B cell (primary cell): ENCODE measurements around the gene RBMS3. TPM values are rescaled to one million over a fixed set of nuclear protein-coding genes. Genes with fewer than 3 reads are reported as not detected.

ENCODE experiments used
- ATAC-seq: fragments of 200-7000 bp; cut with Tn5 transposase; one replicate; pipeline ENCODE4 v1.10.0; 2021; ENCODE audit warnings: low read depth, mild to moderate bottlenecking, moderate number of reproducible peaks, moderate library complexity
- CTCF ChIA-PET: fragments of 350-600 bp; sonication (Branson Sonifier 250); formaldehyde crosslinking; loops from one replicate; lab custom pipeline; 2021; ENCODE audit warnings: antibody characterized with exemption, inconsistent platforms; lab: Charles Lee
- POLR2A ChIA-PET: fragments of 350-600 bp; sonication (Branson Sonifier 250); formaldehyde crosslinking; loops from one replicate; lab custom pipeline; 2021; ENCODE audit warnings: antibody characterized with exemption; lab: Charles Lee
- DNase-seq: peaks from one replicate; pipeline ENCODE4 v3.0.0; 2013
- H2AFZ ChIP-seq: 2 replicates; pipeline ENCODE4 v1.6.1; 2012; ENCODE audit warnings: mild to moderate bottlenecking, low read depth, low read length; ENCODE audit not compliant: insufficient read depth, poor library complexity, severe bottlenecking
- H3K27ac ChIP-seq, 2 donors: 1 replicate in 1 of 2; 2 replicates in 1 of 2; pipeline ENCODE4 v1.5.1; 2012 to 2013; ENCODE audit warnings: low read length in 2 of 2, mild to moderate bottlenecking in 2 of 2, moderate library complexity in 1 of 2
- H3K27me3 ChIP-seq, 4 experiments: fragments of 200-600 bp in 1 of 4; sonication (generic) in 1 of 4; replicated peaks in 1 of 4; 1 replicate in 2 of 4; 2 replicates in 2 of 4; pipeline versions ENCODE4 v1.6.1 to v1.7.0; 2013 to 2016; ENCODE audit warnings: low read length in 3 of 4, mild to moderate bottlenecking in 2 of 4, mixed read lengths in 1 of 4, moderate library complexity in 1 of 4; ENCODE audit not compliant: insufficient read depth in 4 of 4, control insufficient read depth in 3 of 4; ENCODE audit errors: control extremely low read depth in 1 of 4
- H3K36me3 ChIP-seq, 2 experiments: replicated peaks in 1 of 2; 1 replicate in 1 of 2; 2 replicates in 1 of 2; pipeline versions ENCODE4 v1.6.1 to v1.7.1; 2013; ENCODE audit warnings: low read length in 1 of 2; ENCODE audit not compliant: insufficient read depth in 2 of 2, control insufficient read depth in 1 of 2; ENCODE audit errors: control extremely low read depth in 1 of 2, extremely low read depth in 1 of 2
- H3K4me1 ChIP-seq, 2 donors: fragments of 200-600 bp in 1 of 2; sonication (generic) in 1 of 2; 1 replicate in 1 of 2; 2 replicates in 1 of 2; pipeline versions ENCODE4 v1.5.1 to v1.6.1; 2013 to 2017; ENCODE audit warnings: low read length in 2 of 2; ENCODE audit not compliant: control insufficient read depth in 2 of 2, insufficient read depth in 2 of 2
- H3K4me2 ChIP-seq: replicated peaks from 2 replicates; pipeline ENCODE3; 2012; ENCODE audit warnings: mild to moderate bottlenecking, low read depth, low read length; ENCODE audit not compliant: poor library complexity, severe bottlenecking
- H3K4me3 ChIP-seq, 5 experiments: fragments of 200-600 bp in 1 of 5; sonication (generic) in 1 of 5; 1 replicate in 3 of 5; 2 replicates in 2 of 5; pipeline versions ENCODE4 v1.5.1 to v1.7.0; 2011 to 2016; ENCODE audit warnings: low read length in 4 of 5, mild to moderate bottlenecking in 4 of 5, low read depth in 2 of 5, control low read depth in 1 of 5, moderate library complexity in 1 of 5; ENCODE audit not compliant: insufficient read depth in 1 of 5; ENCODE audit errors: control extremely low read depth in 1 of 5, extremely low read depth in 1 of 5
- H3K79me2 ChIP-seq: fragments of 200-600 bp; sonication (generic); one replicate; pipeline ENCODE4 v1.6.0; 2016; ENCODE audit warnings: low read length; ENCODE audit not compliant: control insufficient read depth, insufficient read depth
- H3K9ac ChIP-seq: fragments of 200-600 bp; sonication (generic); 2 replicates; pipeline ENCODE4 v1.6.1; 2017; ENCODE audit warnings: mild to moderate bottlenecking, low read length, moderate library complexity
- H3K9me3 ChIP-seq, 3 donors: one replicate each; pipeline versions ENCODE4 v1.6.1 to v1.7.1; 2013; ENCODE audit warnings: low read length in 2 of 3; ENCODE audit not compliant: control insufficient read depth in 2 of 3, insufficient read depth in 1 of 3; ENCODE audit errors: control extremely low read depth in 1 of 3
- H4K20me1 ChIP-seq: 2 replicates; pipeline ENCODE4 v1.6.0; 2012; ENCODE audit warnings: mild to moderate bottlenecking, low read length; ENCODE audit not compliant: insufficient read depth, control insufficient read depth, poor library complexity, severe bottlenecking
- H3K27ac Mint-ChIP-seq: one replicate; pipeline ENCODE4 v1.8.0; 2021; ENCODE audit warnings: mixed read lengths
- H3K27me3 Mint-ChIP-seq: one replicate; pipeline ENCODE4 v1.8.0; 2021; ENCODE audit warnings: mixed read lengths
- H3K4me1 Mint-ChIP-seq: one replicate; pipeline ENCODE4 v1.8.0; 2021; ENCODE audit warnings: mixed read lengths
- H3K4me3 Mint-ChIP-seq: one replicate; pipeline ENCODE4 v1.8.0; 2021; ENCODE audit warnings: mixed read lengths
- H3K9me3 Mint-ChIP-seq: one replicate; pipeline ENCODE4 v1.8.0; 2022; ENCODE audit warnings: mixed read lengths; ENCODE audit not compliant: insufficient read depth
- EZH2 ChIP-seq: IDR thresholded peaks from 2 replicates; pipeline ENCODE4 v1.6.1; 2012; ENCODE audit warnings: borderline replicate concordance, low read depth, mild to moderate bottlenecking, moderate library complexity, low read length; ENCODE audit not compliant: insufficient read depth, poor library complexity, severe bottlenecking
- intact Hi-C: fragments of 100-400 bp; cut with micrococcal nuclease; formaldehyde crosslinking; loops from one replicate; pipeline ENCODE4 v1.10.0; 2022
- polyA plus RNA-seq: library from polyadenylated mRNA; depleted of rRNA; stranded (reverse); fragments of >200 nt; gene quantifications from 2 replicates; pipeline ENCODE4 v1.2.3, GENCODE V29; 2012
- total RNA-seq, 2 donors: library from RNA; stranded (reverse); fragments of 120-200 nt in 1 of 2; gene quantifications; 1 replicate in 1 of 2; 2 replicates in 1 of 2; pipeline versions ENCODE4 v1.2.3 to v1.2.4, GENCODE V29; 2013 to 2022
- TF ChIP-seq, protein P1 (sequence below): fragments of 200-600 bp; IDR thresholded peaks from one replicate; pipeline ENCODE4 v1.8.0; 2022; ENCODE audit warnings: antibody characterized with exemption, mild to moderate bottlenecking

RBMS3 gene
- total and polyA plus RNA-seq, 2 donors (not counting 1 experiment from before 2014, with no cell fraction given), result not detected

DNA sequence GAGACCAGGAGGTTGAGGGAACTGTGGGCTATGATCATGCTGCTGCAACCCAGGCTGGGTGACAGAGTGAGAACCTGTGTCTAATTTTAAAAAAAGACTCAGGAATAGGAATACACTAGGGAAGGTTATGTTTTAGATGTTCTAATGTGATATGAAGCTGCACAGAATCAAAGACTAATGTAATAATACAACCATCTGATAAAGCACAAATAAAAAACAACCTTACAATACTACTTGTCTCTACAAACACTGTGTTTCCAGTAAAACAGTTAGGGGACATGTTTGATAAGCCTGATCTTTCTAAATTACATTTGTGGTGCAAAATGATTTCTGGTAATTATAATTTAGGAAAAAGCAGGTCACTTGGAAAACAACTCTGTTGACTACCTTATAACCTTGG is 56.7 kb downstream of the RBMS3 start:
- no peak overlapping the region for H3K4me3 Mint-ChIP-seq
- H3K4me3 ChIP-seq, result no peak overlapping the region
- intact Hi-C loops, result no loop called here
- H3K9ac ChIP-seq, result no peak overlapping the region
- no peak overlapping the region for H3K27ac Mint-ChIP-seq
- no peak overlapping the region for H2AFZ ChIP-seq
- ChIA-PET POLR2A (no interaction called here), CTCF (no interaction called here)
- no peaks in the 10 kb centered on the region for H3K36me3 ChIP-seq
- no peaks in the 10 kb centered on the region for H3K79me2 ChIP-seq
- no peak overlapping the region for H3K4me2 ChIP-seq
- TF ChIP-seq EZH2, result no peak
- TF ChIP-seq, protein P1, sequence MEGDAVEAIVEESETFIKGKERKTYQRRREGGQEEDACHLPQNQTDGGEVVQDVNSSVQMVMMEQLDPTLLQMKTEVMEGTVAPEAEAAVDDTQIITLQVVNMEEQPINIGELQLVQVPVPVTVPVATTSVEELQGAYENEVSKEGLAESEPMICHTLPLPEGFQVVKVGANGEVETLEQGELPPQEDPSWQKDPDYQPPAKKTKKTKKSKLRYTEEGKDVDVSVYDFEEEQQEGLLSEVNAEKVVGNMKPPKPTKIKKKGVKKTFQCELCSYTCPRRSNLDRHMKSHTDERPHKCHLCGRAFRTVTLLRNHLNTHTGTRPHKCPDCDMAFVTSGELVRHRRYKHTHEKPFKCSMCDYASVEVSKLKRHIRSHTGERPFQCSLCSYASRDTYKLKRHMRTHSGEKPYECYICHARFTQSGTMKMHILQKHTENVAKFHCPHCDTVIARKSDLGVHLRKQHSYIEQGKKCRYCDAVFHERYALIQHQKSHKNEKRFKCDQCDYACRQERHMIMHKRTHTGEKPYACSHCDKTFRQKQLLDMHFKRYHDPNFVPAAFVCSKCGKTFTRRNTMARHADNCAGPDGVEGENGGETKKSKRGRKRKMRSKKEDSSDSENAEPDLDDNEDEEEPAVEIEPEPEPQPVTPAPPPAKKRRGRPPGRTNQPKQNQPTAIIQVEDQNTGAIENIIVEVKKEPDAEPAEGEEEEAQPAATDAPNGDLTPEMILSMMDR, result no peak
- H3K9me3 Mint-ChIP-seq, result no peaks in the 10 kb centered on the region
- H3K27ac ChIP-seq, result no peak overlapping the region
- H3K4me1 ChIP-seq, result no peaks in the 10 kb centered on the region
- H4K20me1 ChIP-seq, result no peaks in the 10 kb centered on the region
- no peak for ATAC-seq
- no peaks in the 10 kb centered on the region for H3K4me1 Mint-ChIP-seq
- no peaks in the 10 kb centered on the region for H3K9me3 ChIP-seq
- no peaks in the 10 kb centered on the region for H3K27me3 Mint-ChIP-seq
- H3K27me3 ChIP-seq, result no peaks in the 10 kb centered on the region
- DNase-seq, result no peak

DNA sequence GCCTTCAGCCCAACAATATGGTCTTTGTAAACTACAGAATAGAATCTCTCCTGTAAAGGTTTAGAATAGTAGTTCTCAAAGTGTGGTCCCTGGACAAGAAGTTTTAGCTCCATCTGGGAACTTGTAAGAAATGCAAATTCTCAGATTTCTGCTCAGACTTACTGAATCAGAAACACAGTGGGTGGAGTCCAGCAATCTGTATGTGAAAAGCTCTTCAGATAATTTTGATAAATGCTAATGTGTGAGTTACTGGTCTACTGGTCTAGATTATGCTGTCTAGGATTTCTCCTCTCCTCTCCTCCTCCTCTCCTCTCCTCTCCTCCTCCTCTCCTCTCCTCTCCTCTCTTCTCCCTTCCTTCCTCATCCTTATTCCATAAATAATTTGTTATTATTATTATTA is 57.5 kb downstream of the RBMS3 start:
- H3K9me3 Mint-ChIP-seq, result no peaks in the 10 kb centered on the region
- no peaks in the 10 kb centered on the region for H3K36me3 ChIP-seq
- H3K4me3 ChIP-seq, result no peak overlapping the region
- H3K27me3 ChIP-seq, result no peaks in the 10 kb centered on the region
- ChIA-PET CTCF (no interaction called here), POLR2A (no interaction called here)
- H2AFZ ChIP-seq, result no peak overlapping the region
- H3K27ac Mint-ChIP-seq, result no peak overlapping the region
- H3K4me3 Mint-ChIP-seq, result no peak overlapping the region
- H3K9ac ChIP-seq, result no peak overlapping the region
- H4K20me1 ChIP-seq, result no peaks in the 10 kb centered on the region
- ATAC-seq, result no peak
- no peak overlapping the region for H3K4me2 ChIP-seq
- no peaks in the 10 kb centered on the region for H3K9me3 ChIP-seq
- intact Hi-C loops, result no loop called here
- H3K79me2 ChIP-seq, result no peaks in the 10 kb centered on the region
- DNase-seq, result no peak
- no peaks in the 10 kb centered on the region for H3K4me1 ChIP-seq
- H3K27me3 Mint-ChIP-seq, result no peaks in the 10 kb centered on the region
- H3K27ac ChIP-seq, result no peak overlapping the region
- H3K4me1 Mint-ChIP-seq, result no peaks in the 10 kb centered on the region
- TF ChIP-seq, protein P1, result no peak
- TF ChIP-seq EZH2, result no peak
